ENCODE data around the gene JMJD1C. TPM values are rescaled to one million over a fixed set of nuclear protein-coding genes. Genes with fewer than 3 reads are reported as not detected.

JMJD1C gene
- total and polyA plus RNA-seq, 10 of the 15 experiments (the other 5 are each of a cell fraction or from before 2014, with no cell fraction given): 31.2 to 83.3 (median 49.5) TPM

DNA sequence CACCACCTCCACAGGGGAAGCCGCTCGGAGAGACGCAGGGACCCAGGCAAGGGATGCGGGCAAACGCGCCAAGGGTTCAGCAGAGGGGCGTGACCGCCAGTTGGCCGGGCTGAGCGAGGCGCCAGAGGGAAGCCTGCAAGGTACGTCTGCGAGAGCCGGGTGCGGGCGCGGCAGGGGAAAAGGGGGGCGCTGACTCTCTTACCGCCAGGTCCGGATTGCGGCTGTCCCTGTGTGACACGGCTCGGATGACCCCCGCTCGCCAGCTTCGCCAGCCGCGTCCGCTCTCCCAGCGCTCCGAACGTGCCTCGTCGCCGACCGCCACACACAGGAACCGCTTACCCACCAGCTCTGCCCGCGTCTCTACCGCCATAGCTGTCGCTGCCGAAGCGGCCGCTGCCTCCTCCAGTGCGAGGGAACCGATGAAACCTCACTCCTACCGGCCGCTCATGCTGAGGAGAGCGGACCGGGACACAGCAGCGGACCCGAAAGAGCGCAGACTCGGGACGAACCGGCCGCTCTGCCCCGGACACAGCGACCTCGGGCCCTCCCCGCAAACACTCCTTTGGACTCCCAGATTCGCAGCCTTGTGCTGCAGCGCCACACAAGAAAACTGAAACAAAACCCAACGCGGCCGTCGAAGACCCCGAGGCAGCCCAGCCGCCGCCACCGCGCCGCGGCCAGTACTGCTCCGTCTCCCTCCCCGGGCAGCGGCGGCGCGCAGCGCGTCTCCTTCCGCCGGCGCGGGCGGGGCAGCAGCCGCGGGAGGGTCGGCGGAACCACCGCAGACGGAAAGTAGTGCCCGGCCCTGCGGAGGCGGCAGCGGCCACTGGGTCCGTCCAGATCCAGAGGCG is at the start of gene JMJD1C (continued):
- 0 out of 2 replicates have a peak, but pooled peaks have one; percentile 20 for TF ChIP-seq RAD21 (IDR thresholded peaks at IDR 0.05; ENCODE audit: insufficient read depth, low read depth, low read length)
- TF ChIP-seq STAT1 (conservative IDR thresholded peaks at IDR 0.05): peak; percentile 84; the same call in 1 of the 2 replicates
- 0 out of 2 replicates have a peak, but pooled peaks have one; percentile 28 for TF ChIP-seq CHD1 (IDR thresholded peaks at IDR 0.05; ENCODE audit: low read depth, low read length)
- TF ChIP-seq, protein P1, sequence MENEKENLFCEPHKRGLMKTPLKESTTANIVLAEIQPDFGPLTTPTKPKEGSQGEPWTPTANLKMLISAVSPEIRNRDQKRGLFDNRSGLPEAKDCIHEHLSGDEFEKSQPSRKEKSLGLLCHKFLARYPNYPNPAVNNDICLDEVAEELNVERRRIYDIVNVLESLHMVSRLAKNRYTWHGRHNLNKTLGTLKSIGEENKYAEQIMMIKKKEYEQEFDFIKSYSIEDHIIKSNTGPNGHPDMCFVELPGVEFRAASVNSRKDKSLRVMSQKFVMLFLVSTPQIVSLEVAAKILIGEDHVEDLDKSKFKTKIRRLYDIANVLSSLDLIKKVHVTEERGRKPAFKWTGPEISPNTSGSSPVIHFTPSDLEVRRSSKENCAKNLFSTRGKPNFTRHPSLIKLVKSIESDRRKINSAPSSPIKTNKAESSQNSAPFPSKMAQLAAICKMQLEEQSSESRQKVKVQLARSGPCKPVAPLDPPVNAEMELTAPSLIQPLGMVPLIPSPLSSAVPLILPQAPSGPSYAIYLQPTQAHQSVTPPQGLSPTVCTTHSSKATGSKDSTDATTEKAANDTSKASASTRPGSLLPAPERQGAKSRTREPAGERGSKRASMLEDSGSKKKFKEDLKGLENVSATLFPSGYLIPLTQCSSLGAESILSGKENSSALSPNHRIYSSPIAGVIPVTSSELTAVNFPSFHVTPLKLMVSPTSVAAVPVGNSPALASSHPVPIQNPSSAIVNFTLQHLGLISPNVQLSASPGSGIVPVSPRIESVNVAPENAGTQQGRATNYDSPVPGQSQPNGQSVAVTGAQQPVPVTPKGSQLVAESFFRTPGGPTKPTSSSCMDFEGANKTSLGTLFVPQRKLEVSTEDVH (IDR thresholded peaks at IDR 0.05; ENCODE audit: low read depth, partially characterized antibody): no peak
- 0 out of 2 replicates have a peak, but pooled peaks have one; percentile 10 for TF ChIP-seq REST (IDR thresholded peaks at IDR 0.05; ENCODE audit: low read depth, low read length)
- TF ChIP-seq GATAD2B (conservative IDR thresholded peaks at IDR 0.05; ENCODE audit: low read depth): peak; percentile 89
- TF ChIP-seq, protein P2, sequence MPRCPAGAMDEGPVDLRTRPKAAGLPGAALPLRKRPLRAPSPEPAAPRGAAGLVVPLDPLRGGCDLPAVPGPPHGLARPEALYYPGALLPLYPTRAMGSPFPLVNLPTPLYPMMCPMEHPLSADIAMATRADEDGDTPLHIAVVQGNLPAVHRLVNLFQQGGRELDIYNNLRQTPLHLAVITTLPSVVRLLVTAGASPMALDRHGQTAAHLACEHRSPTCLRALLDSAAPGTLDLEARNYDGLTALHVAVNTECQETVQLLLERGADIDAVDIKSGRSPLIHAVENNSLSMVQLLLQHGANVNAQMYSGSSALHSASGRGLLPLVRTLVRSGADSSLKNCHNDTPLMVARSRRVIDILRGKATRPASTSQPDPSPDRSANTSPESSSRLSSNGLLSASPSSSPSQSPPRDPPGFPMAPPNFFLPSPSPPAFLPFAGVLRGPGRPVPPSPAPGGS (IDR thresholded peaks at IDR 0.05; ENCODE audit: borderline replicate concordance, insufficient read depth, low read depth, low read length, poor library complexity, severe bottlenecking): peak; percentile 50
- TF ChIP-seq POLR2A (IDR thresholded peaks at IDR 0.05; ENCODE audit: low read depth, low read length): peak; percentile 91
- no peak for TF ChIP-seq SREBF2 (IDR thresholded peaks at IDR 0.05; ENCODE audit: low read length)
- TF ChIP-seq EED (IDR thresholded peaks at IDR 0.05; ENCODE audit: low read depth): peak; percentile 51
- no peak for TF ChIP-seq NFIC (IDR thresholded peaks at IDR 0.05; ENCODE audit: low read depth, low read length)
- TF ChIP-seq SP1 (IDR thresholded peaks at IDR 0.05; ENCODE audit: low read depth, low read length): no peak
- TF ChIP-seq HDGF (IDR thresholded peaks at IDR 0.05): peak; percentile 74; the same call in 1 of the 2 replicates
- TF ChIP-seq MXI1 (IDR thresholded peaks at IDR 0.05; ENCODE audit: low read depth, low read length): 0 out of 2 replicates have a peak, but pooled peaks have one; percentile 24
- 0 out of 2 replicates have a peak, but pooled peaks have one; percentile 32 for TF ChIP-seq NBN (IDR thresholded peaks at IDR 0.05)
- 0 out of 2 replicates have a peak, but pooled peaks have one; percentile 36 for TF ChIP-seq NFXL1 (IDR thresholded peaks at IDR 0.05; ENCODE audit: borderline replicate concordance)
- TF ChIP-seq SMAD1 (IDR thresholded peaks at IDR 0.05; ENCODE audit: low read depth, partially characterized antibody): no peak

Measured in GM12878 (cell line).